HL-60 (cell line): Measurements from ENCODE around the gene KLHL40.

Source experiments
- DNase-seq, 2 experiments: peaks; one replicate each; pipeline ENCODE4 v3.0.0-alpha.2; 2010 to 2020; ENCODE audit warnings: low read depth in 1 of 2, low spot score in 1 of 2
- H3K27ac ChIP-seq: fragments of 250-450 bp; sonication (Bioruptor Pico); replicated peaks from 2 replicates; pipeline ENCODE4 v1.5.1; 2020; ENCODE audit warnings: mild to moderate bottlenecking, moderate library complexity
- H3K27me3 ChIP-seq: fragments of 250-450 bp; sonication (Bioruptor Pico); 2 replicates; pipeline ENCODE4 v1.5.1; 2021; ENCODE audit warnings: mild to moderate bottlenecking, moderate library complexity; ENCODE audit not compliant: insufficient read depth, poor library complexity, severe bottlenecking
- H3K4me3 ChIP-seq: replicated peaks from 2 replicates; pipeline ENCODE4 v1.5.1; 2011; ENCODE audit warnings: mild to moderate bottlenecking, control low read depth, low read length; ENCODE audit not compliant: insufficient read depth
- CTCF ChIP-seq: IDR thresholded peaks from one replicate; pipeline ENCODE4 v1.5.1; 2011; ENCODE audit warnings: low read length, control low read depth, inconsistent platforms; ENCODE audit not compliant: insufficient read depth
- GABPA ChIP-seq: IDR thresholded peaks from 2 replicates; pipeline ENCODE4 v1.6.1; 2012; ENCODE audit warnings: low read depth
- POLR2AphosphoS5 ChIP-seq: IDR thresholded peaks from 2 replicates; pipeline ENCODE4 v1.6.1; 2012; ENCODE audit warnings: low read depth
- REST ChIP-seq: IDR thresholded peaks from 2 replicates; pipeline ENCODE4 v1.6.1; 2012; ENCODE audit warnings: low read depth; ENCODE audit not compliant: insufficient replicate concordance
- SPI1 ChIP-seq: IDR thresholded peaks from 2 replicates; pipeline ENCODE4 v1.6.1; 2012; ENCODE audit warnings: low read depth, mild to moderate bottlenecking, borderline replicate concordance

KLHL40 gene

DNA sequence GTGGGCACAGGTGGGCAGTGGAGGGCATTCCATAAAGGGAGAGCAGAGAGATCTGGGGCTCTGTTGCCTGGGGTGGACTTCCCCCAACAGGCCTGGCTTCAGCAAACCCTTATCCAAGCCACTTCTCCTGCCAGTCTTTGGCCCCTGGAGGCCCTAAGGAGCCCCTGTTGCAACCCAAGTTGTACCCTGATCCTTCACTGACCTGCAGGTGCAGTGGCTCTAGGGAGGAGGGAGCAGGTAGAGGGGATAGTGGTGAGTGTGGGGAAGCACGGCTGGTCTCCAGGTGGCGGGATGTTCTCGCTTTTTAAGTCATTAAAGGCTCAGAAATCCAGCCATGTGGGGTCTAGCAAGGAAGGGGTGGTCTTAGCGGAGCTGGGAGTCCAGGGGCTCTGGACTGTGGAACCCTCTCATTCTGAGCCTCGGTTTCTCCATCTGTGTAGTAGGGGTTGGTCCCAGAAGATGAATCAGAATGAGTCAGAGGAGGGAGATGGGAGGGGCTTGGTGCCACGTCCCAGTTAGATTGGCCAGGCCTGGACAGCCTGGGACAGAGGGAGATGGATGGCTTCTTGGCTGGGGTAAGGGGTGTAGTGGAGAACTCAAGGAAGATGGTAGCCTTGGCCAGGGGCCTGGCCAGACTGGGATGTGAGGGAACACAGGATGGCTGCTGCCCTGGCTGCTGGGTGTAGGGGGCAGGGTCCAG, 29.2 kb upstream of the KLHL40 start:
- DNase-seq = no peak
- Histone ChIP-seq H3K27me3 (no peaks in the 10 kb centered on the region), H3K27ac (no peak overlapping the region), H3K4me3 (no peak overlapping the region)
- TF ChIP-seq CTCF = no peak
- TF ChIP-seq SPI1 = no peak
- no peak for TF ChIP-seq REST
- no peak for TF ChIP-seq POLR2AphosphoS5
- no peak for TF ChIP-seq GABPA

DNA sequence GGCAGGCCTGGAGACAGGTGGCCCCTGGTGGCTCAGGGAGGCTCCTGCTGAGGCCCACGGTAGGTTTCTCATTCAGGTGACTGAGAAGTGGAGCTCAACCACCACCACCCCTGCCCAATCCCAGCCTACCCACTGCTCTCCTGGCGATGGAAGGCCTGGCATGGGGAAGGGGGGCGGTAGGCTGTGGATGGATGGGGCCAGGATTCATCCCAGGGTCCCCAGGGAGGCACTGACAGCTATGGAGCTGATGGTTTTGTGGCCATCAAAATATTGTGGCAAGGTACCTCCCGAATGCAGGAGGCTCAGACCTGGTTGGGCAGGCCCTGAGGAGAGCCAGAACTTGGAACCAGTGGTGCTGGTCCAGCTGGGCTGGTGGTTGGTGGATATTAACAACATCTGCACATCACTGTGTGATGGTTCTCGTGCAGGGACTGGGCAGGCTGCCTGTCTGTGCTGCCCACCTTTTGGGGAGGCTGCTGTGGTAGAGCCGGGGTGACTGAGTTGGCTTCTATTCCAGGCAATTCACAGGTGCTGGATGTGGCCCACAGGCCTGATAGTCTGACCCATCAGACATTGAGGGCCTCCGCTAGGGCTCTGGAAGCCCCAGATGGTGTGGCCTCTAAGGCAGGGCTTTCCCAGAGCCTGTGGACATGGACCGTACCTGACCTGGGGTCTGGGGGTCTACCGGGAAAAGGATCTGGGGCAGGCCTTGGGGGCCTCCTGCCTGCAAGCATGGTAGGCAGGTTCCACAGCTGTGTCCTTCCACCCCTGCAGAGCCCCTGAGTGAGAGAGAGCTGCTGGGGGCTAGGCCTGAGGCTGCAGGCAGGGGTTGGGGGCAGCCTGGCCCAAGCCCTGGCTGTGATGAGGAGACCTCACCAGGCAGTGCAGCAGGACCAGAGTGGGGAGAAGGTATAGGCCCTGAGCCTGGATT, 28.4 kb upstream of the KLHL40 start:
- no peak for DNase-seq
- no peak for TF ChIP-seq POLR2AphosphoS5
- no peak for TF ChIP-seq CTCF
- TF ChIP-seq REST = no peak
- TF ChIP-seq SPI1 = no peak
- TF ChIP-seq GABPA = no peak
- H3K27ac ChIP-seq = no peak overlapping the region

GRCh38 chr3:42657675-42658074, 27.7 kb upstream of the KLHL40 start:
- DNase-seq = no peak
- no peak overlapping the region for H3K27ac ChIP-seq
- H3K4me3 ChIP-seq = no peak overlapping the region
- no peaks in the 10 kb centered on the region for H3K27me3 ChIP-seq
- TF ChIP-seq GABPA (no peak), SPI1 (no peak), CTCF (no peak), POLR2AphosphoS5 (no peak), REST (no peak)

More for the DNA sequence above, 28.4 kb upstream of the KLHL40 start:
- H3K27me3 ChIP-seq = no peaks in the 10 kb centered on the region
- no peak overlapping the region for H3K4me3 ChIP-seq
